Measurements from ENCODE around the gene NUDCD3. TPM values are rescaled to one million over a fixed set of nuclear protein-coding genes. Genes with fewer than 3 reads are reported as not detected.
"Not testable (repeated sequence)": the region's sequence is repeated elsewhere in the genome, so short reads cannot be mapped to it uniquely, and the experiment has no call there.

Gene NUDCD3
- polyA plus RNA-seq, 3 donors, result 14.6 to 26.8 (median 23.5) TPM

GRCh38 chr7:44521347-44522095 lies 31.1 kb upstream of the NUDCD3 start:
- 82 to 83% (median 82%) methylated on average over 15 of the region's 15 CpGs for WGBS, 3 donors

GRCh38 chr7:44520574-44520973 lies 30.1 kb upstream of the NUDCD3 start:
- WGBS, 3 donors, result 82 to 90% (median 89%) methylated on average over 4 to 5 of the region's 5 CpGs
- H3K27ac ChIP-seq (ENCODE audit: low read depth, low read length), result no peak overlapping the region

More at GRCh38 chr7:44521347-44522095, 31.1 kb upstream of the NUDCD3 start:
- no peak overlapping the region for H3K27ac ChIP-seq (ENCODE audit: low read depth, low read length)

GRCh38 chr7:44519546-44519945 lies 29.1 kb upstream of the NUDCD3 start:
- no peak overlapping the region for H3K27ac ChIP-seq (ENCODE audit: low read depth, low read length)
- WGBS, 3 donors, result 69 to 73% (median 70%) methylated on average over 7 of the region's 7 CpGs

- WGBS, 3 donors, result 68 to 84% (median 73%) methylated on average over 3 of the region's 3 CpGs
- H3K27ac ChIP-seq (ENCODE audit: low read depth, low read length), result no peak overlapping the region
These were observed 28.3 kb upstream of the NUDCD3 start for GRCh38 chr7:44518761-44519160.

- H3K27ac ChIP-seq (ENCODE audit: low read depth, low read length), result no peak overlapping the region
- 85 to 93% (median 90%) methylated on average over 8 of the region's 8 CpGs for WGBS, 3 donors
These were observed 26.7 kb upstream of the NUDCD3 start for GRCh38 chr7:44517175-44517574.

GRCh38 chr7:44515590-44516268 lies 25.3 kb upstream of the NUDCD3 start:
- 80 to 85% (median 80%) methylated on average over 10 of the region's 10 CpGs for WGBS, 3 donors
- no peak overlapping the region for H3K27ac ChIP-seq (ENCODE audit: low read depth, low read length)

GRCh38 chr7:44512736-44513135 lies 22.3 kb upstream of the NUDCD3 start:
- no peak overlapping the region for H3K27ac ChIP-seq (ENCODE audit: low read depth, low read length)
- 81 to 93% (median 92%) methylated on average over 7 of the region's 7 CpGs for WGBS, 3 donors

- WGBS, 3 donors, result 42 to 66% (median 49%) methylated on average over 4 of the region's 4 CpGs
These were observed 21.5 kb upstream of the NUDCD3 start for GRCh38 chr7:44511863-44512468.

GRCh38 chr7:44511236-44511635 lies 20.8 kb upstream of the NUDCD3 start:
- H3K27ac ChIP-seq (ENCODE audit: low read depth, low read length), result no peak overlapping the region
- 81 to 91% (median 82%) methylated on average over 1 of the region's 1 CpG for WGBS, 3 donors

More at GRCh38 chr7:44511863-44512468, 21.5 kb upstream of the NUDCD3 start:
- no peak overlapping the region for H3K27ac ChIP-seq (ENCODE audit: low read depth, low read length)

- WGBS, 3 donors, result 54 to 70% (median 55%) methylated on average over 2 of the region's 2 CpGs
- H3K27ac ChIP-seq (ENCODE audit: low read depth, low read length), result no peak overlapping the region
These were observed 18.0 kb upstream of the NUDCD3 start for GRCh38 chr7:44508328-44509030.

GRCh38 chr7:44506592-44507288 lies 16.3 kb upstream of the NUDCD3 start:
- 69 to 73% (median 72%) methylated on average over 3 of the region's 3 CpGs for WGBS, 3 donors
- H3K27ac ChIP-seq (ENCODE audit: low read depth, low read length), result not testable (repeated sequence)

- WGBS, 3 donors, result 62 to 74% (median 62%) methylated on average over 3 of the region's 3 CpGs
- H3K27ac ChIP-seq (ENCODE audit: low read depth, low read length), result no peak overlapping the region
These were observed 15.1 kb upstream of the NUDCD3 start for GRCh38 chr7:44505595-44505994.

- no peak overlapping the region for H3K27ac ChIP-seq (ENCODE audit: low read depth, low read length)
- 37 to 70% (median 47%) methylated on average over 4 of the region's 4 CpGs for WGBS, 3 donors
These were observed 7.9 kb upstream of the NUDCD3 start for GRCh38 chr7:44498230-44498954.

- H3K27ac ChIP-seq (ENCODE audit: low read depth, low read length), result no peak overlapping the region
- 93 to 96% (median 94%) methylated on average over 5 of the region's 5 CpGs for WGBS, 3 donors
These were observed 6.9 kb upstream of the NUDCD3 start for GRCh38 chr7:44497155-44498027.

GRCh38 chr7:44496385-44496784 lies 5.9 kb upstream of the NUDCD3 start:
- WGBS, 3 donors, result 84 to 86% (median 86%) methylated on average over 1 of the region's 1 CpG
- H3K27ac ChIP-seq (ENCODE audit: low read depth, low read length), result no peak overlapping the region

- H3K27ac ChIP-seq (ENCODE audit: low read depth, low read length), result no peak overlapping the region
- 69 to 86% (median 82%) methylated on average over 2 of the region's 2 CpGs for WGBS, 3 donors
These were observed 4.5 kb upstream of the NUDCD3 start for GRCh38 chr7:44494960-44495359.

GRCh38 chr7:44491229-44491628 lies 771 bp upstream of the NUDCD3 start:
- no peak overlapping the region for H3K27ac ChIP-seq (ENCODE audit: low read depth, low read length)
- 5 to 9% (median 8%) methylated on average over 3 of the region's 3 CpGs for WGBS, 3 donors
